Brain pericyte (primary cell): ENCODE measurements around the gene FOXO4.

Experiments used
- DNase-seq: peaks from one replicate; pipeline ENCODE4 v3.0.0-alpha.2; 2012; ENCODE audit warnings: low read depth, low spot score

FOXO4 gene

GRCh38 chrX:71098951-71099506 lies 3.4 kb downstream of the FOXO4 start:
- no peak for DNase-seq

- no peak for DNase-seq
These were observed 4.1 kb downstream of the FOXO4 start for GRCh38 chrX:71099736-71100135.

GRCh38 chrX:71100581-71101505 lies 5.2 kb downstream of the FOXO4 start:
- no peak for DNase-seq

- DNase-seq: no peak
These were observed 6.6 kb downstream of the FOXO4 start for GRCh38 chrX:71102292-71102691.

GRCh38 chrX:71103110-71103983 lies 7.7 kb downstream of the FOXO4 start:
- no peak for DNase-seq

- DNase-seq: no peak
These were observed 10.0 kb downstream of the FOXO4 start for GRCh38 chrX:71105628-71106027.

GRCh38 chrX:71106427-71106826 lies 10.8 kb downstream of the FOXO4 start, which contains the start of gene CXorf65:
CXorf65 (minus strand) TSS chrX:71106740; CDS start chrX:71106556, 184 bp downstream.
- DNase-seq: no peak

- no peak for DNase-seq
These were observed 11.6 kb downstream of the FOXO4 start for GRCh38 chrX:71107245-71107644.

- DNase-seq: no peak
These were observed 12.2 kb downstream of the FOXO4 start for GRCh38 chrX:71107762-71108360.

- DNase-seq: no peak
These were observed 13.4 kb downstream of the FOXO4 start for GRCh38 chrX:71109051-71109450.

GRCh38 chrX:71111141-71111843 lies 15.6 kb downstream of the FOXO4 start, which contains the start of gene IL2RG:
IL2RG (minus strand) TSS chrX:71111577; CDS start chrX:71111539, 38 bp downstream.
- no peak for DNase-seq

GRCh38 chrX:71111921-71112431 lies 16.3 kb downstream of the FOXO4 start:
- no peak for DNase-seq

GRCh38 chrX:71117358-71117757 lies 21.7 kb downstream of the FOXO4 start:
- no peak for DNase-seq

GRCh38 chrX:71118032-71118984 lies 22.7 kb downstream of the FOXO4 start, which contains the start of gene MED12:
MED12 (plus strand) TSS chrX:71118596; CDS start chrX:71118755, 159 bp downstream.
- peak; percentile 63 for DNase-seq

- DNase-seq: no peak
These were observed 23.4 kb downstream of the FOXO4 start for GRCh38 chrX:71118985-71119535.

- no peak for DNase-seq
These were observed 32.6 kb downstream of the FOXO4 start for GRCh38 chrX:71128166-71128833.

- DNase-seq: peak; percentile 17
These were observed 33.5 kb downstream of the FOXO4 start for GRCh38 chrX:71128915-71129765.

- DNase-seq: no peak
These were observed 35.9 kb downstream of the FOXO4 start for GRCh38 chrX:71131510-71131909.
